ENCODE measurements around the gene ST13.

ST13 gene

DNA sequence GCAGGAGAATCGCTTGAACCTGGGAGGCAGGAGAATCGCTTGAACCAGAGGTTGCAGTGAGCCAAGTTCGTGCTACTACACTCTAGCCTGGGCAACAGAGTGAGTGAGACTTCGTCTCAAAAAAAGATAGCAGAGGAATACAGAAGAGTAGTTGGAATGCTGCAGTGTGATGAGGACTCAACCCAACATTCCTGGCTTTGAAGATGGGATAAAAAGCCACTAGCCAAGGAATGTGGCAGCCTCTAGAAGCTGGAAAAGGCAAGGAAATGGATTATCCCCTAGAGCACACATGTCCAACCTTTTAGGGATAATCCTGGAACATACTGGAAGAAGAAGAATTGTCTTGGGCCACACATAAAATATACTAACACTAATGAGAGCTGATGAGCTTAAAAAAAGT, 51.2 kb downstream of the ST13 start:
- H3K27me3 ChIP-seq (ENCODE audit: low read length): no peaks in the 10 kb centered on the region
- TF ChIP-seq, protein P1, sequence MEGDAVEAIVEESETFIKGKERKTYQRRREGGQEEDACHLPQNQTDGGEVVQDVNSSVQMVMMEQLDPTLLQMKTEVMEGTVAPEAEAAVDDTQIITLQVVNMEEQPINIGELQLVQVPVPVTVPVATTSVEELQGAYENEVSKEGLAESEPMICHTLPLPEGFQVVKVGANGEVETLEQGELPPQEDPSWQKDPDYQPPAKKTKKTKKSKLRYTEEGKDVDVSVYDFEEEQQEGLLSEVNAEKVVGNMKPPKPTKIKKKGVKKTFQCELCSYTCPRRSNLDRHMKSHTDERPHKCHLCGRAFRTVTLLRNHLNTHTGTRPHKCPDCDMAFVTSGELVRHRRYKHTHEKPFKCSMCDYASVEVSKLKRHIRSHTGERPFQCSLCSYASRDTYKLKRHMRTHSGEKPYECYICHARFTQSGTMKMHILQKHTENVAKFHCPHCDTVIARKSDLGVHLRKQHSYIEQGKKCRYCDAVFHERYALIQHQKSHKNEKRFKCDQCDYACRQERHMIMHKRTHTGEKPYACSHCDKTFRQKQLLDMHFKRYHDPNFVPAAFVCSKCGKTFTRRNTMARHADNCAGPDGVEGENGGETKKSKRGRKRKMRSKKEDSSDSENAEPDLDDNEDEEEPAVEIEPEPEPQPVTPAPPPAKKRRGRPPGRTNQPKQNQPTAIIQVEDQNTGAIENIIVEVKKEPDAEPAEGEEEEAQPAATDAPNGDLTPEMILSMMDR (IDR thresholded peaks at IDR 0.05; ENCODE audit: insufficient read depth, low read length, poor library complexity, severe bottlenecking): no peak
- no peak for TF ChIP-seq EZH2phosphoT487 (conservative IDR thresholded peaks at IDR 0.05; ENCODE audit: low read length)
- no peaks in the 10 kb centered on the region for H3K9me2 ChIP-seq (replicated peaks; ENCODE audit: insufficient read depth, low read length)
- no peak overlapping the region for H3K4me2 ChIP-seq (ENCODE audit: low read depth, low read length, poor library complexity, severe bottlenecking)
- H3K9ac ChIP-seq (ENCODE audit: low read length): no peak overlapping the region
- H3K9me3 ChIP-seq (ENCODE audit: insufficient read depth, low read length): no peaks in the 10 kb centered on the region
- no peaks in the 10 kb centered on the region for H3F3A ChIP-seq (ENCODE audit: insufficient read depth)
- no peak overlapping the region for H3K4me3 ChIP-seq (ENCODE audit: insufficient read depth, low read length, poor library complexity, severe bottlenecking)
- no peak overlapping the region for H2AFZ ChIP-seq (ENCODE audit: low read depth, low read length, severe bottlenecking)
- no peaks in the 10 kb centered on the region; the same call in 1 of the 2 replicates for H3K36me3 ChIP-seq (ENCODE audit: low read length)
- H3K27ac ChIP-seq (ENCODE audit: low read depth, low read length): no peak overlapping the region
- H4K20me1 ChIP-seq (ENCODE audit: low read depth, low read length): peaks cover 6% of the 10 kb centered on the region; the same call in 1 of the 2 replicates
- H3K79me2 ChIP-seq (ENCODE audit: insufficient read depth, low read length): peaks cover 85% of the 10 kb centered on the region

DNA sequence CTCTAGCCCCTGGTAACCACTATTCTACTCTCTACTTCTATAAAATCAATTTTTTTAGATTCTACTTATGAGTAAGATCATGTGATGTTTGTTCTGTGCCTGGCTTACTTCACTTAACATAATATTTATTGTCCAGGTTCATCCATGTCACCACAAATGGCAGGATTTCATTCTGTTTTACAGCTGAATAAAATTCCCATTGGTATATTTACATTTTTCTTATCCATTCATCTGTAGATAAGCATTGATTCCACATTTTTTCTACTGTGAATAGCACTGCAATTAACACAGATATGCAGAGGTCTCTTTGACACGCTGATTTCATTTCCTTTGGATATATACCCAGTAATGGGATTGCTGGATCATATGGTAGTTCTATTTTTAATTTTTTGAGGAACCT, 53.1 kb downstream of the ST13 start:
- H4K20me1 ChIP-seq (ENCODE audit: low read depth, low read length): no peaks in the 10 kb centered on the region
- peaks cover 74% of the 10 kb centered on the region for H3K79me2 ChIP-seq (ENCODE audit: insufficient read depth, low read length)
- H3K27ac ChIP-seq (ENCODE audit: low read depth, low read length): no peak overlapping the region

DNA sequence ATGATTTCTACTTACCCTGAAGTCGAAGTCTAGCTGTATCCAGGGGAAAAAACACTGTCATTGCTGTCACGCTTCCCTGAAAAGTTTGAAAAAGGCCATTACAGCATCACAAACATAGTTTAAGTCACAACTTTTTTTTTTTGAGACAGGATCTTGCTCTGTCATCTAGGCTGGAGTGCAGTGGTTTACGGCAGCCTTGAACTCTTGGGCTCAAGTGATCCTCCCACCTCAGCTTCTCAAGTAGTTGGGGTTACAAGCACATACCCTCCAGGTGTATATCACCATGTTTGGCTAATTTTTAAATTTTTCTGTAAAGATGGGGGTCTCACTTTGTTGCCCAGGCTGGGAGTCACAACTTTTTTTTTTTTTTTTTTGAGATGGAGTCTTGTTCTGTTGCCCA, 57.4 kb downstream of the ST13 start:
- peaks cover 33% of the 10 kb centered on the region for H3K79me2 ChIP-seq (ENCODE audit: insufficient read depth, low read length)
- no peak overlapping the region for H3K27ac ChIP-seq (ENCODE audit: low read depth, low read length)
- peaks cover 3% of the 10 kb centered on the region; the same call in 1 of the 2 replicates for H3K36me3 ChIP-seq (ENCODE audit: low read length)
- no peaks in the 10 kb centered on the region for H3K9me2 ChIP-seq (replicated peaks; ENCODE audit: insufficient read depth, low read length)
- TF ChIP-seq, protein P1 (IDR thresholded peaks at IDR 0.05; ENCODE audit: insufficient read depth, low read length, poor library complexity, severe bottlenecking): no peak
- TF ChIP-seq EZH2phosphoT487 (conservative IDR thresholded peaks at IDR 0.05; ENCODE audit: low read length): no peak
- H3F3A ChIP-seq (ENCODE audit: insufficient read depth): 0 out of 2 replicates have a peak, but pooled peaks cover 3% of the 10 kb centered on the region
- no peak overlapping the region for H3K4me2 ChIP-seq (ENCODE audit: low read depth, low read length, poor library complexity, severe bottlenecking)
- no peak overlapping the region for H3K4me3 ChIP-seq (ENCODE audit: insufficient read depth, low read length, poor library complexity, severe bottlenecking)
- no peaks in the 10 kb centered on the region for H3K27me3 ChIP-seq (ENCODE audit: low read length)
- H3K9me3 ChIP-seq (ENCODE audit: insufficient read depth, low read length): no peaks in the 10 kb centered on the region
- H2AFZ ChIP-seq (ENCODE audit: low read depth, low read length, severe bottlenecking): no peak overlapping the region
- no peak overlapping the region for H3K9ac ChIP-seq (ENCODE audit: low read length)
- H4K20me1 ChIP-seq (ENCODE audit: low read depth, low read length): no peaks in the 10 kb centered on the region

More for the DNA sequence above, 53.1 kb downstream of the ST13 start:
- H3K9ac ChIP-seq (ENCODE audit: low read length): no peak overlapping the region
- no peaks in the 10 kb centered on the region for H3K27me3 ChIP-seq (ENCODE audit: low read length)
- no peak overlapping the region for H2AFZ ChIP-seq (ENCODE audit: low read depth, low read length, severe bottlenecking)
- H3K4me2 ChIP-seq (ENCODE audit: low read depth, low read length, poor library complexity, severe bottlenecking): no peak overlapping the region
- H3K9me2 ChIP-seq (replicated peaks; ENCODE audit: insufficient read depth, low read length): no peaks in the 10 kb centered on the region
- no peaks in the 10 kb centered on the region for H3K9me3 ChIP-seq (ENCODE audit: insufficient read depth, low read length)
- TF ChIP-seq, protein P1 (IDR thresholded peaks at IDR 0.05; ENCODE audit: insufficient read depth, low read length, poor library complexity, severe bottlenecking): no peak
- no peak for TF ChIP-seq EZH2phosphoT487 (conservative IDR thresholded peaks at IDR 0.05; ENCODE audit: low read length)
- H3K36me3 ChIP-seq (ENCODE audit: low read length): no peaks in the 10 kb centered on the region; the same call in 1 of the 2 replicates
- no peaks in the 10 kb centered on the region for H3F3A ChIP-seq (ENCODE audit: insufficient read depth)
- H3K4me3 ChIP-seq (ENCODE audit: insufficient read depth, low read length, poor library complexity, severe bottlenecking): no peak overlapping the region

Measured in SU-DHL-6 (cell line).